Nephron (organoid): ENCODE results near the gene SLC6A11.

Source experiments
- H3K27ac Mint-ChIP-seq, 3 experiments: 2 replicates each; pipeline ENCODE4 v1.8.0; 2020; ENCODE audit warnings: mixed read lengths in 3 of 3, mild to moderate bottlenecking in 2 of 3, moderate library complexity in 1 of 3
- H3K27me3 Mint-ChIP-seq: 2 replicates; pipeline ENCODE4 v1.8.0; 2021; ENCODE audit warnings: low read depth, mild to moderate bottlenecking, moderate library complexity, mixed read lengths
- H3K36me3 Mint-ChIP-seq: 2 replicates; pipeline ENCODE4 v1.8.0; 2020; ENCODE audit warnings: low read depth, mixed read lengths
- H3K4me1 Mint-ChIP-seq: 2 replicates; pipeline ENCODE4 v1.8.0; 2020; ENCODE audit warnings: mixed read lengths
- H3K4me3 Mint-ChIP-seq, 3 experiments: 2 replicates each; pipeline ENCODE4 v1.8.0; 2020; ENCODE audit warnings: mild to moderate bottlenecking in 3 of 3, mixed read lengths in 3 of 3, moderate library complexity in 2 of 3
- H3K9me3 Mint-ChIP-seq: 2 replicates; pipeline ENCODE4 v1.8.0; 2020; ENCODE audit warnings: mixed read lengths
- CTCF ChIP-seq, 3 experiments: fragments of 200-600 bp; sonication (generic); IDR thresholded peaks; one replicate each; pipeline ENCODE4 v1.5.0; 2021; ENCODE audit warnings: antibody characterized with exemption in 3 of 3; ENCODE audit not compliant: unreplicated experiment in 3 of 3

The SLC6A11 gene

DNA sequence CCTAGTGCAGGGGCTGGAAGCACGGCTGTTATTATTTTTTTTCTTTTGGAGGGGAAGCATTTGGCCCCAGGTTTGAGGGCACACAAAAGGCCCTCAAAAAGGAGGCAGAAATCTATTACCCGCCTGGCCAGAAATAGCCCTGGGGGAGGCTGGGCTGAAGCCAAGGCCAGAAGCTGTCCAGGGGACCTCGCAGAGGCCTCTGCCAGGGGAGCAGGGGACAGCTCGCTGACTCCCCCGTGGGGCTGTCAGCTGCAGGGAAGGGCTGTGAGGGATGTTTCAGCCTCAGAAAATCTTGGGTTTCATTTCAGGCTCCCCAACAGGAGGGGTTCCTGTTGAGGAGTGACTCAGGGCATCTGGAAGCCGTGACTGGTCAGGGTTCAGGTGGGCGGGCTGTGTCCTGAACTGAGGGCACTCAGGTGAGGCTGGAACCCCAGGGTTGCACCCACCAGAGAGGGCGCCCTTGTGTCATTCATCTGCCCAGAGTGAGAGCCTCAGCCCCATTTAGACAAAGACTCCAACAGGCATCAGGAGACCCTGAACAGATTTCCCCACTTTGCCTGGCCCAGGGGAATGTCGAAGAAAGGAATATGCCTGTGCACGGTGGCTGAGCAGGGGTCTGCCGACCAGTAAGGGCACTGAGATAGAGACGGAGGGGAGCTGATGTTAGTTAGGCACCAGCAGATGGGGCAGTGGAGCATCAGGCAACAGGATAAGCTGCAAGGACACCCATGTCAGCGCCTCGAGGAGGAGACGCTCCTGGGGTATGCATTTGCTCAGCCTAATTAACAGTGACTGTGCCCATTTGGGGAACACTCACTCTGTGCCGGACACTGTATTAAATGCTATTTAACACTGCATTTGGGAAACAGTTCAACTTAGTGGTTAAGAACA lies 43.5 kb upstream of the SLC6A11 start:
- no peaks in the 10 kb centered on the region for H3K9me3 Mint-ChIP-seq
- peaks cover 30% of the 10 kb centered on the region for H3K27me3 Mint-ChIP-seq
- H3K4me3 Mint-ChIP-seq = no peak overlapping the region
- H3K27ac Mint-ChIP-seq = no peak overlapping the region
- no peaks in the 10 kb centered on the region for H3K36me3 Mint-ChIP-seq
- H3K4me1 Mint-ChIP-seq = no peaks in the 10 kb centered on the region
- TF ChIP-seq CTCF (IDR thresholded peaks at IDR 0.05; ENCODE audit: unreplicated experiment in 3 of 3) = peak in 1 of 3 experiments; percentile 13

DNA sequence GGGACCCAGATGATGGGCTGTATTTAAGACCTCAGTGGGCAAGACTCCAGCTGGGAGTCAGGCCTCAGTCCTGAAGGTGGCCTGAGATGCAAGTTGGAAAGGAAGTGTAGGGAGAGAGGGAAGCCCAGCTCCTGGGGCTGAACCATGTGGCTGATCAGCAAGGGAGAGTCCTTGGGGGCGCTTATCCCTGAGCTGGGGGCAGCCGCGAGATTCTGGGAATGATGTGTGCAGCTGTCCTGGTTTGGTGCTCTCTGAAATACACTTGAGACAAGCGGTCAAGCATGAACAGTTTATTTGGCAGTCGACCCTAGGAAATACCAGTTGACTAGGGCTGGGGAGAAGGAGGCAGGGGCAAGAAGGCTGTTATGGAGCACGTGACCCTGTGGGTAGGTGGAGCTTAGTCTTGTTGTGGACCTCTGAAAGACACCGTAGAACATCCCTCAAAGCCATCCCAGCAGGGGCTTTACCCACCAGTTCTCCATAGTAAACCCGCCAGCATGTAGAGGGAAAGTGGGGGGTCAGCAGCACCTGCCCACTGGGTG lies 41.8 kb upstream of the SLC6A11 start:
- Mint-ChIP-seq H3K27me3 (peaks cover 35% of the 10 kb centered on the region), H3K9me3 (no peaks in the 10 kb centered on the region), H3K27ac (no peak overlapping the region), H3K4me3 (no peak overlapping the region), H3K36me3 (no peaks in the 10 kb centered on the region), H3K4me1 (no peaks in the 10 kb centered on the region)
- no peak for TF ChIP-seq CTCF (IDR thresholded peaks at IDR 0.05; ENCODE audit: unreplicated experiment in 3 of 3)

- Mint-ChIP-seq H3K4me3 (no peak overlapping the region), H3K4me1 (no peaks in the 10 kb centered on the region), H3K9me3 (no peaks in the 10 kb centered on the region), H3K27ac (no peak overlapping the region), H3K27me3 (peaks cover 42% of the 10 kb centered on the region), H3K36me3 (no peaks in the 10 kb centered on the region)
- no peak for TF ChIP-seq CTCF (IDR thresholded peaks at IDR 0.05; ENCODE audit: unreplicated experiment in 3 of 3)
These were observed 41.2 kb upstream of the SLC6A11 start for GRCh38 chr3:10774825-10775224.

DNA sequence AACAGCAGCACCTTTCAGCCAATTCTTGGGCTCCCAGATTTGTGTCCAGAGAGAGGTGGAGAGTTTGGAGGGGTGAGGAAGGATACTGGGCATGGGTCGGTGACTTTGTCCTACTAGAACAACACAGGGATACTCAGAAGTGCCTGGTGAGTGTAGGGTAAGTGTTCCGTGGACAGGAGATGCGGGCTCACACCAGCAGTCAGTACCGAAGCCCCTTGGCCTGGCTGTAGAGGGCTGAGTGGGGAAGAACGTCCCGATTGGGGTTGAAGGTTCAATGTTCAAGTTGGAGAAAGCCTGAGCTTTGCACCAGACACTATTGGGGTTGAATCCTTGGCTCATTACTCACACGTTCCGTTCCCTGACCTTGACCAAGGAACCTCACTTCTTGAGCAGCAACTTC lies 40.8 kb upstream of the SLC6A11 start:
- TF ChIP-seq CTCF (IDR thresholded peaks at IDR 0.05; ENCODE audit: unreplicated experiment in 3 of 3) = no peak
- Mint-ChIP-seq H3K9me3 (no peaks in the 10 kb centered on the region), H3K27ac (no peak overlapping the region), H3K27me3 (peaks cover 46% of the 10 kb centered on the region), H3K36me3 (no peaks in the 10 kb centered on the region), H3K4me1 (no peaks in the 10 kb centered on the region), H3K4me3 (no peak overlapping the region)

DNA sequence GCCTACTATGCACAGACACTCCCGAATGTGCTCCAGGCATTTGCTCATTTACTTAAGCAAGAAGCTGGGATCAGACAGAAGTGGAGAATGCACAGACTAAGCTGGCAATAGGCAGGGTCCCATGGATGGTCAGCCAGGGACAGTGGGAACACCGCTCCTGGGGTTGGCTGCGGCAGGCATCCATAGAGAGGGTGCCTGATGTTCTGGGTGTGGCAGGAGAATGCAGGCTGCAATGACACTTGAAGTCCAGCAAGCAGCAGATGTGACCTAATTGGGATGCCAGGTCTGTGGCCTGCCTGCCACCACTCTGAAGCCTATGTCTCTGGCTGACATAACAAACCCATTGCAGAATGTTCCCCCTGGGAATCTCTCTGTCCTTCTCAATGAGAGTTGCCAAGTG lies 40.2 kb upstream of the SLC6A11 start:
- Mint-ChIP-seq H3K36me3 (no peaks in the 10 kb centered on the region), H3K4me1 (no peaks in the 10 kb centered on the region), H3K27ac (no peak overlapping the region), H3K27me3 (peaks cover 44% of the 10 kb centered on the region), H3K4me3 (no peak overlapping the region), H3K9me3 (no peaks in the 10 kb centered on the region)
- no peak for TF ChIP-seq CTCF (IDR thresholded peaks at IDR 0.05; ENCODE audit: unreplicated experiment in 3 of 3)

DNA sequence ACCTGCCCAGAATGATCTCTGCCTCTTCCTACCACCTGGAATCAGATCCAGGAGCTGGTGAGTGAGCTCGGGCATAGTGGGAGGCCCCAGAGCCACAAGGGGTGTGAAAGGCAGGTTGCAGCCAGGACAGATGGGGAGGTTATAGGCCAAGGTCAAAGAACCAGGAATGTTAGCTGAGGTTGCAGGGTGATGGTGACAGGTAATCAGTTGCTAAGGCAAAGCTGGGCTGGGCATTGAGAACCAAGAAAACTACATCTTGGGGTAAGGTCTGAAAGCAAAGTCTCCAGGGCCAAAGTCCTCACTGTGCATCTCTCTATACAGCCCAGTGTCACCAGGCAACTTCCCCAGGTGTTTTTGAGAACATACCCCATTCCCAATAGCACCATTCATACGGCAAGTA lies 38.4 kb upstream of the SLC6A11 start:
- no peak overlapping the region for H3K4me3 Mint-ChIP-seq
- H3K27ac Mint-ChIP-seq = no peak overlapping the region
- H3K9me3 Mint-ChIP-seq = no peaks in the 10 kb centered on the region
- peaks cover 51% of the 10 kb centered on the region for H3K27me3 Mint-ChIP-seq
- H3K36me3 Mint-ChIP-seq = no peaks in the 10 kb centered on the region
- H3K4me1 Mint-ChIP-seq = no peaks in the 10 kb centered on the region
- no peak for TF ChIP-seq CTCF (IDR thresholded peaks at IDR 0.05; ENCODE audit: unreplicated experiment in 3 of 3)
